GM18907 (cell line): ENCODE data around the gene YPEL1.
"Not testable (repeated sequence)": the region's sequence is repeated elsewhere in the genome, so short reads cannot be mapped to it uniquely, and the experiment has no call there.

Experiments used
- ATAC-seq: cut with Tn5 transposase; IDR thresholded peaks from one replicate; pipeline ENCODE4 v1.9.1; 2021; ENCODE audit warnings: mild to moderate bottlenecking, moderate library complexity; ENCODE audit not compliant: unreplicated experiment

The YPEL1 gene

GRCh38 chr22:21685164-21685513 lies 50.5 kb downstream of the YPEL1 start:
- no peak for ATAC-seq

DNA sequence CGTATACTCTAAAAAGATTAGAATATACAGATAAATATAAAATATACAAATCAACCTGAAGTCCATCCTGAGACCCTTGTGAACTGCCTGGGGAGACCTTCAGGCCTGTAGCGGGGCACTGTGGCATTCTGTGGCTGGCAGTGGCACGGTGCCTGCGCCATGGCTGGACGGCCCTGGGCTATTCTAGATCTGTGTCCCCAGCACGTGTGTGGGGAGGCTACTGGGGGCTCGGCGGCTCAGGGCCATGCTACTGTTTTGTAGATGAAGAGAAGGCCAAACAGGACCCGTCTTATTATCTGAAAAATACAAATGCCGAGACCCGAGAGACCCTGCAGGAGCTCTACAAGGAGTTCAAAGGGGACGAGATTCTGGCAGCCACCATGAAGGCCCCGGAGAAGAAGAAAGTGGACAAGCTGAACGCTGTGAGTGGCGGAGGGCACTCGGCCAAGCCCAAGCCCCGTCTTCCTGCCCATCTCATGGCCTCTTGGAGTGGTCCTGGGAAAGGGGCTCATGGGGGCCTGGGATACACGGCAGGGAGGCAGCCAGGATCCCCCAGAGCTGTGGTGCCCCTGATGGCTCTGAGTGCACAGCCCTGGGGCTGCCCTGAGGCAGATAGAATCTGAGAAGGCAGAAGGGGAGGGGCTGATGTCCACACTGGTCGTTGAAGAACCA lies 51.0 kb downstream of the YPEL1 start:
- ATAC-seq = no peak

GRCh38 chr22:21683401-21683811 lies 52.2 kb downstream of the YPEL1 start:
- ATAC-seq = no peak

DNA sequence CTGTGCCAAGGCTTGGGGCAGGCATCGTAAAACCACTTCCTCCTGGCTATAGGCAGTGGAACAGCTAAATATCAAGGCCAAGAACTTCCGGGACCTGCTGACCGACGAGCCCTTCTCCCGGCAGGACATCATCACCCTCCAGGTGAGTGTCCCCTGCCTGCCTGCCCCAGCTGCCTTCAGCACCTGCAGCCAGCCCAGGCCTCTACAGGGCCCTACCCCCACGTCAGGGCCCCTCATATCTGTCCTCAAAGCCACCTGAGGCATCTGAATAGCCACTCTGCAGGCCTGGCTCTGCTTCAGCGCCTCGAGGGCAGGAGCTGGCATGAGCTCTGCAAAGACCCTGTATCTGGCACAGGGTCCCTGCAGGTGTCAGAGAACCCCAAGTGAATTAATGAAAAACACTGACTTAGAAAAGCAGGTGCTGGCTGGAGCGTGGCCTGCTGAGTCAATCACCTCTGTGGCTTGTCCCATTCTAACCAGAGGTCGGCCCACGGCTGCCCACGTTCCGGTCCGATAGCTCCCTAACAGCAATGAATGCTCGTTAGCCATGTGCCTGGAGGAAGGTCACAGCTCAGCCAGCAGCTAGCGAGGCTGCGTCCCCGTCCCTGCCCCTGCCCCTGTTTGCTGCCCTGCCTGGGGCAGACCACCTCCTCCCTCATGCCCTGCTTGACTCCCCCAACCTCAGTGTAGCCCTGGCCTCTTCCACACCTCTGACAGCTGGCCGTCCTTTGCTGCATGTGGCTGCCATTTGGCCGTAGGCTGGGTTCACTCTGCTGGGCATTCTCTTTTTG lies 53.0 kb downstream of the YPEL1 start:
- ATAC-seq = no peak

GRCh38 chr22:21681566-21682370 lies 53.8 kb downstream of the YPEL1 start:
- no peak for ATAC-seq

DNA sequence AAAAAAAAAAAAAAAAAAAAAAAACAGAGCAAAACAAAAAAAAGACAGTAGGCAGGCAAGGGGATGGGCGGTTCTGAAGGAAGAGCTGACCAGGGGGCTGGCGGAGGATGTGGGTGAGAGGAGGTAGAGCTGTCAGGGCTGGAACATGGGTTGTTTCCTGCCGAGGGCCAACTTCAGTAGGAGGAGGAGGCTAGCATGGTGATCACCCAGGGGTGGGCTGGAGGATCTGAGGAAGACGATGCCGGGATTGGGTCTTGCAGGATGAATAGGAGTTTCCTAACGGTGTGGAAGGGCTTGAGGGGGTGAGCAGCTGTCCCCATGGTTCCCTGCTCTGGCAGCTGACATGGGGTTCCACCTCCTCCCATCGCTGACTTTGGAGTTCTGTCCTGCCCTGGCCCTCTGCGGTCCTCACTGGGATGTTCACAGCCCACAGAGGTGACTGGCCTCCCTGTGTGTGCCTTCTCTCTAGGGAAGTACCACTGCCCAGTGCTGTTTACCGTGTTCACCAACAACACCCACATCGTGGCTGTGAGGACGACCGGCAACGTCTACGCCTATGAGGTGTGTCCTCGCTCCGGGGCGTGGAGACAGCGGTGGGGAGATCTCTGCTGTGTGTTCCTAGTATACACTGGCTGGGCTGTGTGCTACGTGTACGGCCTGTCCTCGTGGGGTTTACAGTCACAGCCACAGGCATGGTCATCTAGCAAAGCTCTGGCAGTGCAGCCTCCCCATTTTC lies 54.6 kb downstream of the YPEL1 start:
- ATAC-seq = no peak

GRCh38 chr22:21679383-21679782 lies 56.2 kb downstream of the YPEL1 start:
- no peak for ATAC-seq

- ATAC-seq = not testable (repeated sequence)
Observed at GRCh38 chr22:21678842-21679241, 56.8 kb downstream of the YPEL1 start.

DNA sequence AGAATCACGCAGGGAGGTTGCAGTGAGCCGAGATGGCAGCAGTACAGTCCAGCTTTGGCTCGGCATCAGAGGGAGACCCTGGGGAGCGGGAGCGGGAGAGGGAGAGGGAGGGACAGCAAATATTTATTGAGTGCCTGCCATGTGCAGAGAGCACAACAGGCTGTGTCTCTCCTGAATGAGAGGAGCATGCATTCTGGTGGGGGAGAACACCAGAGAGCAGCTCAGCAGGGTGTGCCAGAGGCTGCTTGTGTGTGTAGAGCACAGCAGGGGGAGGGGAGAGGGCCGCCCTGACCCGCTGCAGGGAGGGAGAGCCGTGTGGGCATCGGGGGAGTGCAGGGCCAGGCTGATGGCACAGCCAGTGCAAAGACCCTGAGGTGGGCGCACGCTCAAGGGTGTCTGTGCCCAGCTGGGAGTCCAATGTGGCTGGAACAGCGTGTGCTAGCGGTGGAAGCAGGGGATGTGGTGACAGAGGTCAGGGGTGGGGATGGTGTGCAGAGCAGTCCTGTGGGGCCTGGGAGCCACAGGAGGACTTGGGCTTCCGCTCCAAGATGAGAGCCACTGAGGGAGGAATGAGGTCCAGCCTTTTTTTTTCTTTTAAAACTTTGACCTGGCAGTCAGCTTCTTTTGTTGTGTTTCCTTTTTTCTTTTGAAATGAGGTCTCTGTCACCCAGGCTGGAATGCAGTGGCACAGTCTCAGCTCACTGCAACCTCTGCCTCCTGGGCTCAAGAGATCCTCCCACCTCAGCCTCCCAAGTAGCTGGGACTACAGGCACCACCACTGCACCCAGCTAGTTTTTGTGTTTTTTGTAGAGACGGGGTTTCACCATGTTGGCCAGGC lies 57.8 kb downstream of the YPEL1 start:
- no peak for ATAC-seq

DNA sequence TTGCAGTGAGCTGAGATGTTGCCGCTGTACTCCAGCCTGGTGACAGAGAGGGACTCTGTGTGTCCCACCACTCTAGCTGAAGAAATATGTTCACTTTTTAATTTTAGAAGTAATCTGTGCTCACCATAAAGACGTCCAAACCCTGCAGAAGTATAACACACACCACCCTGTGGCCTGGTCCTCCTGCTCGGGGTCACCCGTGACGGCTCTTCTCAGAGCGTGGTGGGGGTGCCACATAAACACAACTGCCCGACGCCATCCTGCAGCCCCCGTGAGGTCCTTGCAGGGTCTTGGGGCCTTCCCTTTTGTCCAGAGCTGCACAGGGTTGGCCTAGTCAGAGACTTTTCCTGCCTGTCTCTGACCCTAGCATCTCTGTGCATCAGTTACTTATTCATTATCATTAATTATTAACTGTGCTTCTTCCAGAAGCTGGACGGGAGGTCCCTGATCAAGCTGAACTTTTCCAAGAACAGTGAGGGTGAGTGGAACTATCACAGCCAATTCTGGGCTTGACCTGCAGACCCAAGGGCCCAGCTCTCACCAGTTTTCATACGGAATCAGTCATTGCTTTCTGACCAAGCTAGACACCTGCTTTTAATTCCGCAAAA lies 60.9 kb downstream of the YPEL1 start:
- no peak for ATAC-seq

GRCh38 chr22:21673534-21674321 lies 61.9 kb downstream of the YPEL1 start:
- ATAC-seq = no peak

DNA sequence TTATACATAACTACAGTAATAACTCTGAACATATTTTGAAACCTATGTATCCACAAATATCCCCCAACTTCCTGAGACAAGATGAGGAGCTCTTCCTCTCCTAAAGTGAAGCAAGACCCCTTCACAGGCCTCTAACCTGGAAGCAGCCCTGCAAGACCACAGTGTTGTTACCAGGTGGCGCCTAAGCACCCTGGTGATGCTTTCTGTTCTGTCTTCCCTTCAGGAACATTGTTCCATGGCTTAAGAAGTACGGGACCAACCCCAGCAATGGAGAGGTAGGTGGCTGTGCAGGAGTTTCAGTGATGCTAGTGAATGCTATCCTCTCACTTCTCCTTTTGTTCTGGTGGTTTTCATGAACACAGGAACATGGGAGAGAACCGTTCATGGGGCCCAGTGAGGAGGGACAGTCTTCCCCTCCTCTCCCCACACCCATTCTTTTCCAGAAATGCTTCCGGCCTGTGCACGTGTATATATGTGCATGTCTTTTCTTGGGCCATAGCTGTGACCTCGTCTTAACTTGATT lies 63.4 kb downstream of the YPEL1 start:
- no peak for ATAC-seq

- no peak for ATAC-seq
Observed at GRCh38 chr22:21669026-21669425, 66.6 kb downstream of the YPEL1 start.

GRCh38 chr22:21666786-21667185 lies 68.8 kb downstream of the YPEL1 start:
- ATAC-seq = no peak

- ATAC-seq = peak; percentile 7
Observed at GRCh38 chr22:21665047-21665851, 70.3 kb downstream of the YPEL1 start.

DNA sequence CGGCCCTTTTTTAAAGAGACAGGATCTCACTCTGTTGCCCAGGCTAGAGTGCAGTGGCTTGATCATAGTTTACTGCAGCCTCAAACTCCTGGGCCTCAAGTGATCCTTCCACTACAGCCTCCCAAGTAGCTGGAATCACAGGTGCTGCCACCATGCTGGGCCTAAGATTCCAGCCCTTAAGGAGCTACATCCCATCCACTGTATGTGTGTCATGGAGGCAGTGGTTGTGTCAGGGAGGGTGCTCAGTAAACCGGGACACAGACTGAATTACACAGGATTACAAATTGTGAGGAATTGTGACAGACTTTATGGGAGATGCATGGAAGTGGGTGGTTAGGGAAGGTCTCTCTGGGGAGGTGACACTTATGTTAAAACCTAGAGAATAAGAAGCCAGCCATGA lies 71.9 kb downstream of the YPEL1 start:
- ATAC-seq = no peak

- no peak for ATAC-seq
Observed at GRCh38 chr22:21661991-21662390, 73.6 kb downstream of the YPEL1 start.

GRCh38 chr22:21660904-21661303 lies 74.7 kb downstream of the YPEL1 start:
- ATAC-seq = no peak
